K562 (cell line): Measurements from ENCODE around the gene DTNB. TPM values are rescaled to one million over a fixed set of nuclear protein-coding genes. Genes with fewer than 3 reads are reported as not detected.

Experiments used
- ATAC-seq: fragments of 200-7000 bp; cut with Tn5 transposase; 3 replicates; pipeline ENCODE4 v1.9.1; 2020; ENCODE audit warnings: moderate library complexity
- BruUV-seq: library from RNA; stranded (reverse); fragments of 400-500 nt; replicated peaks from 2 replicates; lab custom pipeline; 2021; lab: Mats Ljungman, UMichigan
- CTCF ChIA-PET: fragments of 300-600 bp; formaldehyde crosslinking; extraction: SDS; loops from one replicate; lab custom pipeline; 2021; ENCODE audit warnings: low intra/inter-chr PET ratio; lab: Yijun Ruan, JAX
- POLR2A ChIA-PET: fragments of 300-600, 350-650 bp; sonication (Branson Sonifier 250); formaldehyde crosslinking; extraction: SDS; loops from one replicate; lab custom pipeline; 2021; ENCODE audit warnings: antibody characterized with exemption, inconsistent platforms; lab: Yijun Ruan, JAX
- DNase-seq, 4 experiments: peaks; one replicate each; pipeline versions ENCODE4 v3.0.0 to v3.0.0-alpha.2; 2011 to 2018; ENCODE audit warnings: low spot score in 3 of 4, mixed read lengths in 3 of 4; ENCODE audit errors: extremely low read depth in 1 of 4
- FAIRE-seq: peaks from 2 replicates; lab custom pipeline; 2011; peaks lifted over from hg19 to GRCh38; lab: Jason Lieb, UNC
- H2AFZ ChIP-seq: 2 replicates; pipeline ENCODE4 v1.6.0; 2011; ENCODE audit warnings: low read depth, low read length, control low read depth, inconsistent platforms
- H3K27ac ChIP-seq: fragments of 200-600 bp; 3 replicates; pipeline ENCODE4 v1.8.0; 2011; ENCODE audit warnings: low read depth, mild to moderate bottlenecking, control low read depth, inconsistent platforms, low read length, moderate library complexity, mixed read lengths; ENCODE audit errors: extremely low read depth
- H3K27me3 ChIP-seq, 2 experiments: fragments of 300-600 bp in 1 of 2; 2 replicates in 1 of 2; 3 replicates in 1 of 2; pipeline versions ENCODE4 v1.6.0 to v1.8.0; 2011; ENCODE audit warnings: inconsistent platforms in 2 of 2, low read length in 2 of 2, mild to moderate bottlenecking in 1 of 2, mixed read lengths in 1 of 2, moderate library complexity in 1 of 2; ENCODE audit not compliant: control insufficient read depth in 2 of 2, insufficient read depth in 2 of 2
- H3K36me3 ChIP-seq: fragments of 300-600 bp; 3 replicates; pipeline ENCODE4 v1.8.0; 2011; ENCODE audit warnings: mild to moderate bottlenecking, low read length, inconsistent platforms; ENCODE audit not compliant: control insufficient read depth, insufficient read depth
- H3K4me1 ChIP-seq, 2 experiments: fragments of 200-600 bp in 1 of 2; replicated peaks in 1 of 2; 2 replicates in 1 of 2; 3 replicates in 1 of 2; pipeline versions ENCODE4 v1.5.1 to v1.8.0; 2011; ENCODE audit warnings: inconsistent platforms in 2 of 2, low read length in 2 of 2, mild to moderate bottlenecking in 1 of 2, mixed read lengths in 1 of 2, moderate library complexity in 1 of 2; ENCODE audit not compliant: control insufficient read depth in 2 of 2, insufficient read depth in 2 of 2
- H3K4me2 ChIP-seq: 2 replicates; pipeline ENCODE4 v1.6.1; 2011; ENCODE audit warnings: low read length, control low read depth, inconsistent platforms, mixed read lengths; ENCODE audit not compliant: insufficient read depth
- H3K4me3 ChIP-seq: fragments of 200-600 bp; sonication (generic), shearing (Covaris generic); 2 replicates; pipeline ENCODE4 v1.5.1; 2016; ENCODE audit warnings: control low read depth, inconsistent platforms
- H3K79me2 ChIP-seq: fragments of 200-600 bp; 3 replicates; pipeline ENCODE4 v1.8.0; 2011; ENCODE audit warnings: low read length, inconsistent platforms; ENCODE audit not compliant: control insufficient read depth, insufficient read depth
- H3K9ac ChIP-seq, 2 experiments: 2 replicates each; pipeline versions ENCODE4 v1.6.0 to v1.6.1; 2011; ENCODE audit warnings: low read depth in 2 of 2, low read length in 2 of 2, control low read depth in 1 of 2, inconsistent platforms in 1 of 2, mild to moderate bottlenecking in 1 of 2, mixed read lengths in 1 of 2; ENCODE audit not compliant: insufficient read depth in 1 of 2
- H3K9me1 ChIP-seq: one replicate; pipeline ENCODE4 v1.6.0; 2011; ENCODE audit warnings: inconsistent platforms, mild to moderate bottlenecking, low read length, moderate library complexity; ENCODE audit not compliant: control insufficient read depth, insufficient read depth
- H3K9me3 ChIP-seq: replicated peaks from 2 replicates; pipeline ENCODE4 v1.5.1; 2011; ENCODE audit warnings: low read depth, low read length, inconsistent platforms; ENCODE audit not compliant: control insufficient read depth, insufficient read depth
- H4K20me1 ChIP-seq: replicated peaks from 2 replicates; pipeline ENCODE4 v1.6.1; 2011; ENCODE audit warnings: low read length, inconsistent platforms, mixed read lengths; ENCODE audit not compliant: control insufficient read depth, insufficient read depth
- ATF1 ChIP-seq, 2 experiments: fragments of 450-650 bp in 1 of 2; IDR thresholded peaks; 2 replicates each; pipeline ENCODE4 v1.6.1; 2016; ENCODE audit warnings: missing compliant biosample characterization in 1 of 2, missing genetic modification characterization in 1 of 2
- CBFA2T2 ChIP-seq: fragments of 450-650 bp; conservative IDR thresholded peaks from 2 replicates; pipeline ENCODE4 v1.6.1; 2017; ENCODE audit warnings: mild to moderate bottlenecking
- HMG20B ChIP-seq: fragments of 250-450 bp; sonication (Bioruptor Pico); IDR thresholded peaks from 2 replicates; pipeline ENCODE4 v1.5.0; 2021; ENCODE audit warnings: mild to moderate bottlenecking
- HNRNPK ChIP-seq: fragments of 200-400 bp; formaldehyde crosslinking; IDR thresholded peaks from one replicate; pipeline ENCODE4 v1.6.1; 2018; ENCODE audit warnings: mild to moderate bottlenecking, low read depth, low read length; ENCODE audit not compliant: poor library complexity, severe bottlenecking
- ILF3 ChIP-seq: fragments of 450-650 bp; IDR thresholded peaks from 2 replicates; pipeline ENCODE4 v1.6.1; 2018; ENCODE audit warnings: antibody characterized with exemption, mild to moderate bottlenecking, moderate library complexity, borderline replicate concordance
- LCOR ChIP-seq: sonication (generic); formaldehyde crosslinking; IDR thresholded peaks from 2 replicates; pipeline ENCODE4 v1.8.0; 2022; ENCODE audit warnings: mild to moderate bottlenecking, missing genetic modification reagents
- MEIS2 ChIP-seq: fragments of 450-650 bp; IDR thresholded peaks from 2 replicates; pipeline ENCODE4 v1.6.1; 2014; ENCODE audit warnings: mild to moderate bottlenecking; ENCODE audit not compliant: partially characterized antibody
- NCOA2 ChIP-seq, 2 experiments: fragments of 450-650 bp; IDR thresholded peaks; 2 replicates each; pipeline ENCODE4 v1.6.1; 2018; ENCODE audit warnings: mild to moderate bottlenecking in 2 of 2, moderate library complexity in 1 of 2; ENCODE audit not compliant: partially characterized antibody in 2 of 2
- RBM15 ChIP-seq: fragments of 200-400 bp; formaldehyde crosslinking; IDR thresholded peaks from 2 replicates; pipeline ENCODE4 v1.6.1; 2018; ENCODE audit warnings: mild to moderate bottlenecking, low read length, moderate library complexity; ENCODE audit not compliant: insufficient read depth
- SAP30 ChIP-seq: fragments of 200-600 bp; sonication (generic); IDR thresholded peaks from 2 replicates; pipeline ENCODE4 v1.6.1; 2012; ENCODE audit warnings: borderline replicate concordance, low read depth, mild to moderate bottlenecking, moderate library complexity, low read length, control low read depth, inconsistent platforms; ENCODE audit not compliant: insufficient read depth, poor library complexity, severe bottlenecking
- TEAD4 ChIP-seq, 2 experiments: sonication (generic) in 1 of 2; formaldehyde crosslinking in 1 of 2; IDR thresholded peaks; 2 replicates each; pipeline versions ENCODE4 v1.6.1 to v1.8.0; 2012 to 2022; ENCODE audit warnings: borderline replicate concordance in 1 of 2, inconsistent platforms in 1 of 2, low read length in 1 of 2, mild to moderate bottlenecking in 1 of 2, missing genetic modification reagents in 1 of 2
- ZNF444 ChIP-seq: fragments of 250-450 bp; sonication (Bioruptor Pico); IDR thresholded peaks from 2 replicates; pipeline ENCODE4 v1.4.0; 2020; ENCODE audit warnings: mild to moderate bottlenecking, moderate library complexity
- ZNF644 ChIP-seq: fragments of 200-800 bp; sonication (Bioruptor generic); IDR thresholded peaks from 2 replicates; pipeline ENCODE4 v1.6.1; 2016; ENCODE audit warnings: low read depth, missing genetic modification characterization, missing compliant biosample characterization
- WGBS: fragments of 100-300 bp; shearing (Covaris generic); methylation state at CpG from one replicate; pipeline ENCODE4 v1.1.6; 2016; ENCODE audit warnings: low coverage, mixed read lengths; ENCODE audit not compliant: insufficient coverage; ENCODE audit errors: missing lambda C conversion rate; 5-methylcytosine and 5-hydroxymethylcytosine counted together
- in situ Hi-C: fragments of 300-500 bp; cut with MboI; formaldehyde crosslinking; loops from 4 replicates; pipeline ENCODE4 v1.15.0; 2018; ENCODE audit warnings: inconsistent platforms, mixed read lengths
- intact Hi-C: fragments of 100-400 bp; cut with micrococcal nuclease; formaldehyde crosslinking; loops from 2 replicates; pipeline ENCODE4 v1.14.2; 2022
- polyA plus RNA-seq, 8 experiments: library from polyadenylated mRNA; depleted of rRNA in 4 of 8; stranded (reverse) in 5 of 8; unstranded in 3 of 8; fragments of >200 nt; fragmentation: Nextera tagmentation in 2 of 8; fragmentation: Illumina TruSeq in 1 of 8; extraction: Ambion mirVana in 2 of 8; extraction: Trizol in 1 of 8; gene quantifications; 2 replicates each; pipeline versions ENCODE4 v1.2.1 to v1.2.3, GENCODE V29; 2011 to 2014; ENCODE audit warnings: inconsistent platforms in 1 of 8, missing spikeins in 1 of 8
- total RNA-seq, 7 experiments: library from RNA; depleted of rRNA in 6 of 7; stranded (reverse); fragments of >200 nt in 6 of 7; fragmentation: Illumina TruSeq in 2 of 7; extraction: Trizol in 2 of 7; gene quantifications; 2 replicates each; pipeline versions ENCODE4 v1.2.1 to v1.2.3, GENCODE V29; 2011 to 2021; ENCODE audit warnings: low replicate concordance in 1 of 7
- TF ChIP-seq, protein P1 (sequence below): fragments of 450-650 bp; IDR thresholded peaks from 2 replicates; pipeline ENCODE4 v1.6.1; 2017; ENCODE audit warnings: antibody characterized with exemption
- TF ChIP-seq, protein P2 (sequence below): sonication (generic); formaldehyde crosslinking; IDR thresholded peaks from 2 replicates; pipeline ENCODE4 v1.8.0; 2022; ENCODE audit warnings: mild to moderate bottlenecking, missing genetic modification reagents
- TF ChIP-seq, protein P3 (sequence below): fragments of 250-450 bp; sonication (Bioruptor Pico); IDR thresholded peaks from 2 replicates; pipeline ENCODE4 v1.4.0; 2020; ENCODE audit warnings: borderline replicate concordance

The DTNB gene
- total and polyA plus RNA-seq, 9 of the 15 experiments (the other 6 are each of a cell fraction or from before 2014, with no cell fraction given), result 0.18 to 2.0 (median 0.77) TPM; not detected in 2

DNA sequence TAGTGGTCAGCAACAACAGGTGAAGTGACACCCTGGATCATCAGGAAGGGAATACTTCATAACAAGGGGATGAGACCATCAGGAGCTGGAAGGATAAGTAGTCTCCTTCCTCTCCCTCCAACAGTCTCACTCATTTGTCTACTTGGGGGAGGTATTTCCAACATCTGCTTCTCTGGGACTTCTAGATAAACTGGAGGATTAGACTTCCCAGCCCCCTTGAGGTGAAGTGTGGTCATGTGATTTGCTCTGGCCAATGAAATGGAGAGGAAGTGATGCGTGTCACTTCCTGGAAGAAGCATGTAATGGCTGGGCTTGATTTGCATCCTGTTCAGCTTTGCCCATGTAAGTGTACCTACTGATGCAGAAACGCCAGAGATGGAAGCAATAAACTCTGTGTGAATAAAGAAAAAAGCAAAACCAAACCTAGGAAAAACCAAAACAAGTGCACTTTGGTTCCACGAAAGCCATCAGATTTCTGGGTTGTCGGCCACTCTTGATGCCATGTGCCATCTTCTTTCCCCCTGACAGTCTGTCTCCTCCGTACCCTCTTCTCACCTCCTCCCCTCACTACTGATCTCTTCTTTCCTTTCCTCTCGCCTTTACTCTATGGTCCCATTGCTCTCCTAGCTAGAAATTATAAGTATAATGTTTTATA lies 255.5 kb downstream of the DTNB start:
- peak; percentile 13 to 64 (median 28) for DNase-seq
- intact Hi-C loops, result no loop called here
- POLR2A ChIA-PET, result interaction anchor here (1.1 to 1.3 kb wide), 2 partner anchors 10 to 22 kb away, joined by 3 read pairs; no protein-coding TSS in a partner anchor
- Histone ChIP-seq H3K4me1 (no peaks in the 10 kb centered on the region), H3K4me3 (no peak overlapping the region), H2AFZ (peak overlapping the region; percentile 46), H4K20me1 (no peaks in the 10 kb centered on the region), H3K36me3 (no peaks in the 10 kb centered on the region), H3K9me1 (no peaks in the 10 kb centered on the region), H3K27me3 (peaks cover 3 to 9% of the 10 kb centered on the region in 2 experiments; a peak in 3 of 5 replicates), H3K9ac (no peak overlapping the region), H3K9me3 (peaks cover 2% of the 10 kb centered on the region; the same call in 1 of the 2 replicates), H3K27ac (no peak overlapping the region), H3K4me2 (peak overlapping the region; percentile 68), H3K79me2 (no peaks in the 10 kb centered on the region)
- ATAC-seq, result peak; percentile 75
- BruUV-seq, result no TSS peak
- WGBS, result 9% methylated on average over 6 of the region's 6 CpGs
- in situ Hi-C loops, result no loop called here
- no peak for FAIRE-seq
- CTCF ChIA-PET, result interaction anchor here (0.6 kb wide), 1 partner anchor 54 kb away, joined by 4 read pairs; no protein-coding TSS in a partner anchor
- TF ChIP-seq MEIS2, result no peak
- TF ChIP-seq, protein P1, sequence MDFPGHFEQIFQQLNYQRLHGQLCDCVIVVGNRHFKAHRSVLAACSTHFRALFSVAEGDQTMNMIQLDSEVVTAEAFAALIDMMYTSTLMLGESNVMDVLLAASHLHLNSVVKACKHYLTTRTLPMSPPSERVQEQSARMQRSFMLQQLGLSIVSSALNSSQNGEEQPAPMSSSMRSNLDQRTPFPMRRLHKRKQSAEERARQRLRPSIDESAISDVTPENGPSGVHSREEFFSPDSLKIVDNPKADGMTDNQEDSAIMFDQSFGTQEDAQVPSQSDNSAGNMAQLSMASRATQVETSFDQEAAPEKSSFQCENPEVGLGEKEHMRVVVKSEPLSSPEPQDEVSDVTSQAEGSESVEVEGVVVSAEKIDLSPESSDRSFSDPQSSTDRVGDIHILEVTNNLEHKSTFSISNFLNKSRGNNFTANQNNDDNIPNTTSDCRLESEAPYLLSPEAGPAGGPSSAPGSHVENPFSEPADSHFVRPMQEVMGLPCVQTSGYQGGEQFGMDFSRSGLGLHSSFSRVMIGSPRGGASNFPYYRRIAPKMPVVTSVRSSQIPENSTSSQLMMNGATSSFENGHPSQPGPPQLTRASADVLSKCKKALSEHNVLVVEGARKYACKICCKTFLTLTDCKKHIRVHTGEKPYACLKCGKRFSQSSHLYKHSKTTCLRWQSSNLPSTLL, result no peak
- TF ChIP-seq TEAD4 (IDR thresholded peaks at IDR 0.05; ENCODE audit: low read length), result no peak
- no peak for TF ChIP-seq TEAD4 (CRISPR knock-in tag; IDR thresholded peaks at IDR 0.05; ENCODE audit: borderline replicate concordance)
- TF ChIP-seq, protein P2, sequence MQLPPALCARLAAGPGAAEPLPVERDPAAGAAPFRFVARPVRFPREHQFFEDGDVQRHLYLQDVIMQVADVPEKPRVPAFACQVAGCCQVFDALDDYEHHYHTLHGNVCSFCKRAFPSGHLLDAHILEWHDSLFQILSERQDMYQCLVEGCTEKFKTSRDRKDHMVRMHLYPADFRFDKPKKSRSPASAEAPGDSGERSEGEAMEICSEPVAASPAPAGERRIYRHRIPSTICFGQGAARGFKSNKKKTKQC (CRISPR knock-in tag), result no peak
- 0 out of 2 replicates have a peak, but pooled peaks have one; percentile 17 for TF ChIP-seq CBFA2T2
- no peak for TF ChIP-seq HNRNPK
- TF ChIP-seq SAP30, result no peak
- no peak for TF ChIP-seq HMG20B (CRISPR knock-in tag)
- TF ChIP-seq NCOA2 (IDR thresholded peaks at IDR 0.05; ENCODE audit: partially characterized antibody in 2 of 2), result no peak
- TF ChIP-seq ZNF444, result no peak
- TF ChIP-seq, protein P3, sequence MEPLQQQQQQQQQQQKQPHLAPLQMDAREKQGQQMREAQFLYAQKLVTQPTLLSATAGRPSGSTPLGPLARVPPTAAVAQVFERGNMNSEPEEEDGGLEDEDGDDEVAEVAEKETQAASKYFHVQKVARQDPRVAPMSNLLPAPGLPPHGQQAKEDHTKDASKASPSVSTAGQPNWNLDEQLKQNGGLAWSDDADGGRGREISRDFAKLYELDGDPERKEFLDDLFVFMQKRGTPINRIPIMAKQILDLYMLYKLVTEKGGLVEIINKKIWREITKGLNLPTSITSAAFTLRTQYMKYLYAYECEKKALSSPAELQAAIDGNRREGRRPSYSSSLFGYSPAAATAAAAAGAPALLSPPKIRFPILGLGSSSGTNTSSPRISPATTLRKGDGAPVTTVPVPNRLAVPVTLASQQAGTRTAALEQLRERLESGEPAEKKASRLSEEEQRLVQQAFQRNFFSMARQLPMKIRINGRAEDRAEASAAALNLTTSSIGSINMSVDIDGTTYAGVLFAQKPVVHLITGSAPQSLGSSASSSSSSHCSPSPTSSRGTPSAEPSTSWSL (CRISPR knock-in tag), result no peak
- TF ChIP-seq ILF3, result no peak
- TF ChIP-seq ZNF644 (tag), result no peak
- no peak for TF ChIP-seq LCOR (CRISPR knock-in tag)
- no peak for TF ChIP-seq ATF1 (CRISPR knock-in tag; IDR thresholded peaks at IDR 0.05)
- peak; percentile 52; the same call in 1 of the 2 replicates for TF ChIP-seq ATF1 (tag; IDR thresholded peaks at IDR 0.05)
- no peak for TF ChIP-seq RBM15
